Type B pancreatic cell (in vitro differentiated cells): ENCODE measurements around the gene BTBD9. TPM values are rescaled to one million over a fixed set of nuclear protein-coding genes. Genes with fewer than 3 reads are reported as not detected.

Source experiments
- DNase-seq: peaks from one replicate; pipeline ENCODE4 v3.0.0; 2021; ENCODE audit warnings: mixed read lengths; ENCODE audit not compliant: unreplicated experiment; ENCODE audit errors: extremely low spot score
- H3K27ac Mint-ChIP-seq: 2 replicates; pipeline ENCODE4 v1.8.0; 2021; ENCODE audit warnings: mild to moderate bottlenecking, mixed read lengths
- H3K27me3 Mint-ChIP-seq: 2 replicates; pipeline ENCODE4 v1.8.0; 2021; ENCODE audit warnings: mixed read lengths
- H3K36me3 Mint-ChIP-seq: 2 replicates; pipeline ENCODE4 v1.8.0; 2021; ENCODE audit warnings: mixed read lengths
- H3K4me1 Mint-ChIP-seq: one replicate; pipeline ENCODE4 v1.8.0; 2021; ENCODE audit warnings: mixed read lengths; ENCODE audit not compliant: unreplicated experiment
- H3K4me3 Mint-ChIP-seq: 2 replicates; pipeline ENCODE4 v1.8.0; 2021; ENCODE audit warnings: mild to moderate bottlenecking, mixed read lengths
- H3K9me3 Mint-ChIP-seq: 2 replicates; pipeline ENCODE4 v1.8.0; 2021; ENCODE audit warnings: mixed read lengths
- CTCF ChIP-seq: fragments of 200-600 bp; sonication (generic); conservative IDR thresholded peaks from 2 replicates; pipeline ENCODE4 v1.5.0; 2021; ENCODE audit warnings: antibody characterized with exemption, mild to moderate bottlenecking
- total RNA-seq: library from RNA; stranded (reverse); gene quantifications from 2 replicates; pipeline ENCODE4 v1.2.1, GENCODE V29; 2021; ENCODE audit warnings: low replicate concordance

Gene BTBD9
- total RNA-seq, 1 donor from 2014 or later = 14.9 TPM

- no peaks in the 10 kb centered on the region for H3K27me3 Mint-ChIP-seq
These were observed 201.6 kb downstream of the BTBD9 start for GRCh38 chr6:38438097-38438496.

GRCh38 chr6:38436726-38437465, 202.8 kb downstream of the BTBD9 start:
- Mint-ChIP-seq H3K9me3 (no peaks in the 10 kb centered on the region), H3K27ac (no peak overlapping the region), H3K36me3 (peaks cover 8% of the 10 kb centered on the region), H3K4me3 (no peak overlapping the region), H3K27me3 (no peaks in the 10 kb centered on the region), H3K4me1 (no peaks in the 10 kb centered on the region)
- DNase-seq = no peak
- no peak for TF ChIP-seq CTCF

More at GRCh38 chr6:38438097-38438496, 201.6 kb downstream of the BTBD9 start:
- no peak overlapping the region for H3K4me3 Mint-ChIP-seq
- TF ChIP-seq CTCF = no peak
- no peak overlapping the region for H3K27ac Mint-ChIP-seq
- H3K9me3 Mint-ChIP-seq = no peaks in the 10 kb centered on the region
- no peak for DNase-seq
- no peaks in the 10 kb centered on the region for H3K4me1 Mint-ChIP-seq
- H3K36me3 Mint-ChIP-seq = peaks cover 4% of the 10 kb centered on the region

- H3K4me3 Mint-ChIP-seq = no peak overlapping the region
- no peaks in the 10 kb centered on the region for H3K9me3 Mint-ChIP-seq
- H3K4me1 Mint-ChIP-seq = no peaks in the 10 kb centered on the region
- no peaks in the 10 kb centered on the region for H3K27me3 Mint-ChIP-seq
- no peak overlapping the region for H3K27ac Mint-ChIP-seq
- no peak for DNase-seq
- H3K36me3 Mint-ChIP-seq = peaks cover 8% of the 10 kb centered on the region
- no peak for TF ChIP-seq CTCF
These were observed 204.4 kb downstream of the BTBD9 start for GRCh38 chr6:38435330-38435729.

GRCh38 chr6:38434051-38434450, 205.7 kb downstream of the BTBD9 start:
- H3K36me3 Mint-ChIP-seq = peaks cover 8% of the 10 kb centered on the region
- no peak overlapping the region for H3K27ac Mint-ChIP-seq

GRCh38 chr6:38432479-38432878, 207.2 kb downstream of the BTBD9 start:
- no peaks in the 10 kb centered on the region for H3K27me3 Mint-ChIP-seq
- no peak overlapping the region for H3K27ac Mint-ChIP-seq
- TF ChIP-seq CTCF = no peak
- no peak for DNase-seq
- H3K4me3 Mint-ChIP-seq = no peak overlapping the region
- H3K4me1 Mint-ChIP-seq = peaks cover 9% of the 10 kb centered on the region
- H3K36me3 Mint-ChIP-seq = peaks cover 8% of the 10 kb centered on the region
- H3K9me3 Mint-ChIP-seq = no peaks in the 10 kb centered on the region

More at GRCh38 chr6:38434051-38434450, 205.7 kb downstream of the BTBD9 start:
- Mint-ChIP-seq H3K4me1 (peaks cover 4% of the 10 kb centered on the region), H3K4me3 (no peak overlapping the region), H3K9me3 (no peaks in the 10 kb centered on the region), H3K27me3 (no peaks in the 10 kb centered on the region)
- TF ChIP-seq CTCF = no peak
- no peak for DNase-seq
